Mucosa of stomach (tissue), 1 donor: Measurements from ENCODE around the gene TIMM13.
A peak's percentile ranks its signal among the peaks of the same experiment; 100 is the strongest.
"Not testable (repeated sequence)": the region's sequence is repeated elsewhere in the genome, so short reads cannot be mapped to it uniquely, and the experiment has no call there.

ENCODE experiments used
- H3K27me3 ChIP-seq: one replicate; pipeline ENCODE4 v1.7.0; 2013; ENCODE audit warnings: mild to moderate bottlenecking, low read length; ENCODE audit not compliant: control insufficient read depth, insufficient read depth
- H3K36me3 ChIP-seq: one replicate; pipeline ENCODE4 v1.7.0; 2013; ENCODE audit warnings: low read length; ENCODE audit not compliant: control insufficient read depth, insufficient read depth
- H3K4me1 ChIP-seq: one replicate; pipeline ENCODE4 v1.7.0; 2013; ENCODE audit warnings: mild to moderate bottlenecking, low read length; ENCODE audit not compliant: control insufficient read depth, insufficient read depth
- H3K4me3 ChIP-seq: one replicate; pipeline ENCODE4 v1.7.0; 2013; ENCODE audit warnings: low read length
- H3K9ac ChIP-seq: one replicate; pipeline ENCODE4 v1.7.0; 2013; ENCODE audit warnings: mild to moderate bottlenecking, low read length, moderate library complexity
- H3K9me3 ChIP-seq: one replicate; pipeline ENCODE4 v1.7.0; 2013; ENCODE audit warnings: mild to moderate bottlenecking, low read length, moderate library complexity; ENCODE audit not compliant: control insufficient read depth
- donor health status: Pancreatic carcinoma.

Gene TIMM13

DNA sequence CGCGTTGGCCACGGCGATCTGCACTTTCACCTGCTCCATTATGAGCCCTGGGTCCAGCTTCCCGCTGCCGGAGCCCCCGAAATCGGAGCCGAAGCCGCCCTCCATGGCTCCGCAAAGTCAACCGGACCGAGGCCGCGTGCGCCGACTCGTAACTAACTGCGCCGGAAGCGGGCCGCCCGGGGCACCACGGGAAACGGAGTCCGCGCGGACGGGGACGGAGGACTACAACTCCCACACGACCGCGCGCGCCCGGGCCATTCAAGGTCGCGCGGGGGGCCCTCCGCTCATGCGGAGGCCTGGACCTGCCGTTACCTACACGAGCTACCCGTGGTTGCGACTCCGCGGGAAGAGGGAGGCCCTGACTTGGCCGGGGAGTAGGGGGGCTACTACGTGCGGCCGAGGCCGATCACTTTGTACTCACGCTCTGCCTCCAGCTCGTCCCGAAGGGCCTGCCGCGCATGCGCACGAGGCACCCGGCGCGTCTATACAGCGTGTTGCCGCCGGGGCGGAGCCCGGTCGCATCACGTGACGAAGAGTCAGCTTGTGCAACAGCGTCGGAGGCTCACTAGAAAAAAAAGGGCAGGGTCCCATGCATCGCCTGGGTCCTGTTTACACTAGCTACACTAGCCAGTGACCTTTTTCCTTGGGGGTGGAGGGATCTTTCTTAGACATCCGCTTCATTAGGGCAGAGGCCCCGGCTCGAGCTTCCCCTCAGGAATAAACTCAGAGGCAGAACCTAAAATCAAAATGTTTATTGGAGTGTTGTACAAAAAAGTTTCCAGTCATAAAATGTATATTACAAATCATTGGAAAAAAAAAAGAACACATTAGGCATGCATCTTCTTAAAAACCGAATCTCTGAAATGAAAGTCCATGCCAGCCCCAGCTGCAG, at the start of gene TIMM13:
TSS of gene TIMM13 (minus strand) at position 158 of the 892 bp plus-strand sequence. CDS start at position 105, 53 bp downstream.
- Histone ChIP-seq H3K27me3 (no peaks in the 10 kb centered on the region), H3K4me1 (peaks cover 24% of the 10 kb centered on the region), H3K9ac (peak within 1 kb of the TSS; percentile 92), H3K9me3 (no peaks in the 10 kb centered on the region), H3K4me3 (peak within 1 kb of the TSS; percentile 93), H3K36me3 (no peaks in the 10 kb centered on the region)

GRCh38 chr19:2476451-2477140, 49.2 kb upstream of the TIMM13 start:
- Histone ChIP-seq H3K9me3 (no peaks in the 10 kb centered on the region), H3K4me3 (peak overlapping the region; percentile 95), H3K27me3 (no peaks in the 10 kb centered on the region), H3K9ac (peak overlapping the region; percentile 94), H3K36me3 (no peaks in the 10 kb centered on the region), H3K4me1 (peaks cover 32% of the 10 kb centered on the region)

- Histone ChIP-seq H3K27me3 (no peaks in the 10 kb centered on the region), H3K9me3 (no peaks in the 10 kb centered on the region), H3K4me1 (peaks cover 32% of the 10 kb centered on the region), H3K36me3 (no peaks in the 10 kb centered on the region), H3K4me3 (peak within 1 kb of the TSS; percentile 95), H3K9ac (peak within 1 kb of the TSS; percentile 94)
Measured at GRCh38 chr19:2475702-2476450, 48.5 kb upstream of the TIMM13 start, which contains the start of gene GADD45B. TSS of gene GADD45B (plus strand) at chr19:2476127. CDS start at chr19:2476359, 232 bp downstream.

- Histone ChIP-seq H3K27me3 (no peaks in the 10 kb centered on the region), H3K4me1 (peaks cover 32% of the 10 kb centered on the region), H3K9me3 (no peaks in the 10 kb centered on the region), H3K4me3 (peak overlapping the region; percentile 95), H3K9ac (peak overlapping the region; percentile 94), H3K36me3 (no peaks in the 10 kb centered on the region)
Measured at GRCh38 chr19:2475018-2475701, 47.8 kb upstream of the TIMM13 start.

DNA sequence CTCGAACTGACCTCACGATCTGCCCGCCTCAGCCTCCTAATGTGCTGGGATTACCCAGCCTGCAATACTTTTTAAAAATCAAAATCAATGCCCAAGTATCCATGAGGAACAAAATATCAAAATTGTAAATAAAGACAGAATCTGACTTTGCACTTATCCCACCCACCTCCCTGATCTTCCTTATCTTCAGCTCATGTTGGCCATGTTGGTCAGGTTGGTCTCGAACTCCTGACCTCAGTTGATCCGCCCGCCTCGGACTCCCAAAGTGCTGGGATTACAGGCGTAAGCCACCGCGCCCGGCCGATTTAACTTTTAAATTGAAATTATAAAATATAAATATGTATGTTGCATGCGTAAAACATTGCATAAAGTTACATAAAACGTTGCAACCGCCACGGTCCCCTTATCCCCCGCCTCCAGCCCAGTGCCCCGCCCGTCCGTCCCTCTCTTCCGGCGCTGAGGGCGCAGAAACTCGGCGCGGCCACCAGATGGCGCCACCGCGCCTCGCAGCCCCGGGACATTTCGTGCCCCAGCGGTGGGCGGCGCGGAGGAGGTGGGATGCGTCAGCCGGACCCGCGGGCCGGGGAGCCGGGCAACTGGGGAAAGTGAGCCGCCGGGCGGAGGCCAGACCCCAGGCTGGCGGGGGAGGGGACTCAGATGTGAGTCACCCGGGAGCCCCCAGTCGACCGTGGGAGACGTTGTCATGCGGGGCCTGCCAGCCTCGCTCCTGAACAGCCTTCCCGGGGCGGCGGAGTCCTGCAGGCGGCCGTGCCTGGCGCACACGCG, 47.0 kb upstream of the TIMM13 start:
- no peaks in the 10 kb centered on the region for H3K36me3 ChIP-seq
- H3K4me1 ChIP-seq = peaks cover 28% of the 10 kb centered on the region
- H3K9ac ChIP-seq = peak overlapping the region; percentile 53
- no peaks in the 10 kb centered on the region for H3K9me3 ChIP-seq
- H3K27me3 ChIP-seq = no peaks in the 10 kb centered on the region
- peak overlapping the region; percentile 46 for H3K4me3 ChIP-seq

- H3K9me3 ChIP-seq, H3K9ac ChIP-seq, H3K27me3 ChIP-seq, H3K36me3 ChIP-seq, H3K4me3 ChIP-seq, H3K4me1 ChIP-seq: not testable (repeated sequence)
Measured at GRCh38 chr19:2469915-2470200, 42.5 kb upstream of the TIMM13 start.

- H3K4me1 ChIP-seq = no peaks in the 10 kb centered on the region
- no peak overlapping the region for H3K4me3 ChIP-seq
- no peaks in the 10 kb centered on the region for H3K27me3 ChIP-seq
- no peaks in the 10 kb centered on the region for H3K36me3 ChIP-seq
- no peaks in the 10 kb centered on the region for H3K9me3 ChIP-seq
- H3K9ac ChIP-seq = no peak overlapping the region
Measured at GRCh38 chr19:2469102-2469914, 41.9 kb upstream of the TIMM13 start.

GRCh38 chr19:2468596-2468995, 41.2 kb upstream of the TIMM13 start:
- no peaks in the 10 kb centered on the region for H3K9me3 ChIP-seq
- no peaks in the 10 kb centered on the region for H3K4me1 ChIP-seq
- no peaks in the 10 kb centered on the region for H3K36me3 ChIP-seq
- no peaks in the 10 kb centered on the region for H3K27me3 ChIP-seq
- H3K4me3 ChIP-seq = no peak overlapping the region
- H3K9ac ChIP-seq = no peak overlapping the region

- H3K4me1 ChIP-seq = peaks cover 19% of the 10 kb centered on the region
- H3K27me3 ChIP-seq = no peaks in the 10 kb centered on the region
- no peaks in the 10 kb centered on the region for H3K36me3 ChIP-seq
- H3K9me3 ChIP-seq = no peaks in the 10 kb centered on the region
- no peak overlapping the region for H3K9ac ChIP-seq
- no peak overlapping the region for H3K4me3 ChIP-seq
Measured at GRCh38 chr19:2464389-2464788, 37.0 kb upstream of the TIMM13 start.

DNA sequence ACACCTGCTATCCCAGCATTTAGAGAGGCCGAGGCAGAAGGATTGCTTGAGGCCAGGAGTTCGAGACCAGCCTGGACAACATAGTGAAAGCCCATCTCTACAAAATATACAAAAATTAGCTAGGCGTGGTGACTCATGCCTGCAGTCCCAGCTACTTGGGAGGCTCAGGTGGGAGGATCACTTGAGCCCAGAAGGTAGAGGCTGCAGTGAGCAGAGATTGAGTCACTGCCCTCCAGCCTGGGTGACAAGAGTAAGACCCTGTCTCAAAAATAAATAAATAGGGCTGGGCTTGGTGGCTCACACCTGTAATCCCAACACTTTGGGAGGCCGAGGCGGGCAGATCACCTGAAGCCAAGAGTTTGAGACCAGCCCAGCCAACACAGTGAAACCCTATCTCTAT, 36.3 kb upstream of the TIMM13 start:
- not testable (repeated sequence) for H3K36me3 ChIP-seq, H3K4me3 ChIP-seq

More for the DNA sequence above, 36.3 kb upstream of the TIMM13 start:
- peaks cover 19% of the 10 kb centered on the region for H3K4me1 ChIP-seq
- not testable (repeated sequence) for H3K9ac ChIP-seq, H3K9me3 ChIP-seq, H3K27me3 ChIP-seq
